RPMI8226 (cell line): ENCODE data around the gene TEDC2.

Source experiments
- DNase-seq: peaks from one replicate; pipeline ENCODE4 v3.0.0-alpha.2; 2015

Gene TEDC2

DNA sequence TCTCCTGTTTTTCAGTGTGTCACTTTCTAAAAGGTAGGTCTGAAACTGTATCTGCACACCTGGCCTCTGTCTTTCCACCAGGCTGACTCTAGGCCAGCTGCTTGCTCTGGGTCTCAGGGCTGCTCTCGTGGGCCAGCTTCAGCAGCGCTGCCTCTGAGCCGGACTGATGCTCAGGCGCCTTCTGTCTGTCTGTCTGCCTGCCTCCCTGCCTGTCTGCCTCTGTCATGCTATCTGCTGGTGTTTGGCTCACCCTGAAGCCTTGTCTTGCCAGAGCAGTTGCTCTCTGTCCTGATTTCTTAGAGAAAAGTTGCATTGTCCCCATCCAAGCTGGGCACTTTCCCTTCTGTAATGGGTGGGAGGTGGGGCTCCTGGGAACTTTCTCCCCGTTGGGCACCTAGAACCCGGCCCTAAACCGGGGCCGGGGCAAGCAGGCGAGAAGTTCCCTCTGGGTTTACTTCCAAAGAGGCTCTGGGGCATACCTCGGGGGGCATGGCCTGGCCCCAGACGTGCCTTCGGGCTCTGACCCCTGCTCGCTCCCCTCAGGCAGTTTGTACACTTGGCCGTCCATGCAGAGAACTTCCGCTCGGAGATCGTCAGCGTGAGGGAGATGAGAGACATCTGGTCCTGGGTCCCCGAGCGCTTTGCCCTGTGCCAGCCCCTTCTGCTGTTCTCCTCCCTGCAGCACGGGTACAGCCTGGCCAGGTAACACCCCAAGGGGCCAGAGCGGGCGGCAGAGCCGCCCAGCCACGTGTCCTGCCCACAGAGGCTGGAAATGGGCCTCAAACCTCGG is 38.0 kb downstream of the TEDC2 start:
- DNase-seq = no peak

DNA sequence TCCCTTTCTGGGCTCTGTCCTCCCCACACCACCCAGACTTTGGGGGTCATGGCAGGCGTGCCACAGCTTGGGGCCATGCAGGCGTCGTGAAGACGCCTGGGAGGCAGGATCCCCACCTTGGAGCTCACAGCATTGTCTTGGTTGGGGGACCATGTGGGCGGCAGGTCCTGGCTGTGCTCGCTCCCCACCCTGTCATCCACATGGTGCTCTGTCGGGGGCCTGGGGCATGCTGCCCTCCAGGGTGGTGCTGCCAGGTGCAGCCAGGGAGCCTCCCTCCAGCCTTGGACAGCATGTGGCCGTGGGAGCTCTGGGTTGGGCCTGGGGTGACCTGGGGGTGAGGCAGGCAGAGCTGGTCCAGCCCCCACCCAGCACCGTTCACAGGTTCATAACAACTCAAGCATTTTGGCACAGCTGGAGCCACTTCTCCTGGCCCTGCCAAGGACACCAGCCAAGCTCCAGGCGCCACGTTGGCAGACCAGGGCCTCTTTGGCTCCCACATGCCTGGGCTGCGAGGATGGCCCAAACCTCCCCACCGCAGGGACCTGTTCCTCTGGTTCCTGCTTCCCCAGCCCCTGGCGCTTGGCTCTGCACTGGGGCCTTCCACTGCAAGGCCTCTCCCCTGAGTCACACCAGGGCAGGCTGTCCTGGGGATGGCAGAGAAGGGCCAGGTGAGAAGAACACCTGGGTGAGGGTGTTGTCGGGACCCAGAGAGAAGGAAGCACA is 38.8 kb downstream of the TEDC2 start:
- no peak for DNase-seq

DNA sequence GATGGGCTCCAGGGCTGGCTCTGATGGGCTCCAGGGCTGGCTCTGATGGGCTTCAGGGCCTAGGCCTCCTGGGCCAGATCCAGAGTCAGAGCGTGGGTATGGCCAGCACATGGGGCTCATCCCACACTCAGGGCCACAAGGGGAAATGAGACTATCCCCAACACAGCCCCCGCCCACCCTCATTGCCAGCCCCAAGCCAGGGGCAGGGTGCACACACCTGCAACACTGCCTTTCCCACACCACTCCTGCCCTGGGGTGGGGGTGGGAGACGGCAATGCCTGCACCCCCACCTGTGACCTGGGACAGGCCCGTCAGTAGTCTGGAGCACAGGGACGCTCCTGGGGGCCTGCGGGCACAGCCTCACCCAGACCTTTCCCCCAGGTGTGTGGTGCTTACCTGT is 39.5 kb downstream of the TEDC2 start:
- no peak for DNase-seq

DNA sequence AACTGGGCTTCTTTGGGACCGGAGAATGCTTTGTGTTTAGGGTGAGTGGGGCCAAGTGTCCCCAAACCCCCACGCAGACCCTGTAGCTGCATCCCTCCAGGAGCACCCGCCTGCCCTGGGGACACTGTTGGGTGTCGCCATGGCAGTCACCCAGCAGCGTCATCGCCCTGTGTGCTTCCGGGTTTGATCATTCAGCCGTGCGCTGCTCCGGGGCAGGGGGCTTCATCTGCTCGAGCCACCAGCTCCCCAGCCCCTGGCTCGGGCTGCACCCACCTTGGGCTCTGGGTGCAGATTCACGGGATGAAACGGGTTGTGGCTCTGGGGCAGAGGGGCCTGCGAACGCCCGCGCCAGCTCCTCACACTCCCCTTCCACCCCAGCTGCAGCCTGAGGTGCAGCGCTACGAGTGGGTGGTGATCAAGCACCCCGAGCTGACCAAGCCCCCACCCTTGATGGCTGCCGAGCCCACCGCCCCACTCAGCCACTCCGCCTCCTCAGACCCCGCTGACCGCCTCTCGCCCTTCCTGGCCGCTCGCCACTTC is 40.1 kb downstream of the TEDC2 start:
- DNase-seq = no peak

DNA sequence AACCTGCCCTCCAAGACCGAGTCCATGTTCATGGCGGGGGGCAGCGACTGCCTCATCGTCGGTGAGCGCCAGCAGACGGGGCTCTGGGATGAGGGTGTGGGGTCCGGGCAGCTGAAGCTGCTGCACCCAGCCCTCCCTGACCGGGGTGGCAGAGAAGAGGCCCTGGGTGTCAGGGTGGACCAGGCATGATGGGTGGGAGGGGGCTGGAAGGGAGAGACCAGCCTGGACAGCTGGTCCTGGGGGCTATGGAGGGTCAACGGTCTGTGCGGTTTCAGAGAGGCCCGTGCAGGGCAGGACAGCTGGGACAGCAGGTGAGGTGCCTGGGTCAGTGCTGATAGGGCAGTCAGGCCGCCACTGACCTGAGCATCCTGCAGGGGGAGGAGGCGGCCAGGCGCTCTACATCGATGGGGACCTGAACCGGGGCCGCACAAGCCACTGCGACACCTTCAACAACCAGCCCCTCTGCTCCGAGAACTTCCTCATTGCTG is 40.6 kb downstream of the TEDC2 start:
- DNase-seq = no peak

DNA sequence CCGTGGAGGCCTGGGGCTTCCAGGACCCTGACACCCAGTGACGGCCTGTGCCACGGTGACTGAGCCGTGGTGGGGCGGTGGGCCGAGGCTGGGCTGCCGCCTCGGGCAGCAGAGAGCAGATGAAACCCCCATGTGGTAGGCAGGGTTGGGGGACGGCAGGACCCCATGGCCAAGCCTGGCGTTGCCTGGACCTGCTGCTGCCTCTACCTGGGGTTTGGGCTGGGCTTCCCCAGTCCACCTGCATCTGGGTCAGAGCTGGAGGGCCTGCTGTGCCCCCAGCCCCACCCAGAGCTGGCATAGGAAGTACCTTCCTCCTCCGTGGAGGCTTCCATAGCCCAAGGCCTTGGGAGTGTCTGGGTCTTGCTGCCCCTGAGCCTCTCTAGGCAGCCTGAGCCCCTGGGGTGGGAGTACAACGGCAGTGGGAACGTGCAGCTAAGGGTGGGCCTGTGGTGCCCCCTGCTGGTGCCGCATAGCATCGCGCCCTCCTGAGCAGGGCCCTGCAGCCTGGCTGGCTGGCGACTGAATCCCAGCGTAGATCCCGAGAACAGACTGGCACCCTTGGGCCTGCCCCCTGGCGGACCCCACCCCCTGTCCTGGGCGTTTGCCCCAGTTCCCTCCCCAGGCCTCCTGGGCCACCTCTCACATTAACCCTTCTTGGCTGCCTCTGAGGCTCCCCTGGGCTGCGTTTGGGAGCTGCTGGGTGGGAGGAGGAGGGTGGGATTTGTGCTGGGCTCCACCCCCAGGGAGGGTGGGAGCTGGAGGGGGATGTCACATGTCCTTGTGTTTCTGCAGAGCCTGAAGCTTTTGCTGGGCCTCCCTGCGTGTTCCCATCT is 41.2 kb downstream of the TEDC2 start:
- peak; percentile 76 for DNase-seq

DNA sequence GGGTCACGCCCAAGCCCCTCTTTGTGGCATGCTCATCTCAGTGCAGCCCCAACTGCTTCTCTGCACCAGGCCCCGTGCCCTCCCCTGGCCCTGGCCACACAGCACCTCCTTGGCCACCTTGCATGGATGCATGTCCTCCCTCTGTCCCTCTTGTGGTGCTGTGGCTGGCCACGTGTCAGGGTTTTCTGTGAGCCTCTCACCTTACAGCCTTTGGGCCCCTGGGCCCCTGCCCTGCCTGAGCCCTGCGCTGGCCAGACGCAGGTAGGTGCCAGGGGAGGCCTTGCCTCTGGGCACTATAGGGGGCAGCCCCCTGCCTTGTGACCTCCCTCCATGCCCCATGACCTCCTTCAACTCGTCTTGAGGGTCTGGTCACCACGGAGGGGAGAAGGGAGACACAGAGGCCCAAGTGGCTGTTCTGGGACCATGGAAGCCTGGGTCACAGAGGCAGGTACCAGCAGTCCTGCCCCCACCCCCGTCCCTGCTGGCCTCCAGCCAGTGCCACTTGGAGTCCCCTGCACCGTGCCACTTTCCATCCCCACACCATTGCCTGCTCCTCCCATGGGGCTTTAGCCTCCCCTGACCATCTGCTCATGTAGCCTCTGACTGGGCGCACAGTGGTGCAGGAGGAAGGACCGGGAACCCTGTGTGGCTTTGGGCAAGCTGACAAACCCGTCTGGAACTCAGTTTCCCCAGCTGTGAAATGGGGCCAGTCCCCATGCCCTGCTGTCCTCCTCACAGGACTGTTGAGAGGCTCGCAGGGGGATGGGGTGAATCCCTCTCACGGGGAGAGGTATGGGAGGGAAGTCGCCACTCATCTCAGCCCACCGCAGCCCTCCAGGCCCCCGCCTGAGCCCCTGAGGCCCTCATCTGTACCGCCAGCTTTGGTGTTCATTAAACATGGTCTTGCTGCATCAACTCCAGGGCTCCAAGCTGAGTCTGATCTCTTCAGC is 42.3 kb downstream of the TEDC2 start:
- no peak for DNase-seq

DNA sequence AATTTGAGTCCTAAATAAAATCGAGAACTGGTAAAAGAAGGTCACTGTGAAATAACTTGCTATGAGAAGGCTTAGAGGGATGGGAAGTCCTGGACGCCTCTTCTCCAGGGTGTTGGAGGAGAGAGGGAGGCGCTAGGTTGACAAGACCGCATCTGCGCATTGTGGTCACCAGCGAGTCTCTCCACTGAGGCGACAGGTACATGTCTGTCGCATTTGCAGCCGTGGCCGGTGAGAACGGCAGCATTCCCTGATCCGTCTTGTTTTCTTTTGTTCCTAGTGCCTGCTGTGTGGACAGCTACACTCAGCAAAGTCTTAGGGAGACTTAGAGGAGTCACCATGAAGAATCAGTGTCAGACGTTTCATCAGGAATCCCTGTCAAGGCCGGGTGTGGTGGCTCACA is 45.8 kb downstream of the TEDC2 start:
- no peak for DNase-seq

DNA sequence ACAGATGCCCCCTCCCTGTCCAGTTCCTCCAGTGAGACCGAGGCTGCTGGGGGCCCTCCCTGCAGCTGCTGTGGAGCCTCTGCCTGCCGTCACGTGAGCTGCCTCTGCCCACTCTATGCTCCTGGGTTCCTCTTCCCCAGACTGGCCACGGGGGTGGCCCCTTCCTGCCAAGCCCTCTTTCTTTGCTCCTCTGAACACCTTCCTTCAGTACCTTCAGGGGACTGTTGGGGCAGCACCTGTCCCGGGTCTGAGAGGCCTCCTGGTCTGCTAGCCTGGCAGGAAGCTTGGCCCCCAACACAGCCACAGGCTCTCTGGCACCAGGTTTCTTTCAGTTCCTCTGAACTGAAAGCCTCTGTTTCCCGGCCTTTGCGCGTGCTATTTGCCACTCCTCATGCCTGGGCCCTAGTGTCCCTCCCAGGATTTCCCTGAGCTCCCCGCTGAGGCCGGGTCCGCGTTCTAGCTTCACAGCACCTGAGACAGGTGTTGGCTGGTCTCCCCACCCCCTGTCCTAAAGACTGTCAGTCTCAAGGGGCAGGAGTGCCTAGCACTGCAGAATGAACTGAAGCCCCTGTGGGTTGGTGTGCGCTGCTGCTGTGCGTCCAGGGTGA is 47.2 kb downstream of the TEDC2 start:
- DNase-seq = peak; percentile 90

DNA sequence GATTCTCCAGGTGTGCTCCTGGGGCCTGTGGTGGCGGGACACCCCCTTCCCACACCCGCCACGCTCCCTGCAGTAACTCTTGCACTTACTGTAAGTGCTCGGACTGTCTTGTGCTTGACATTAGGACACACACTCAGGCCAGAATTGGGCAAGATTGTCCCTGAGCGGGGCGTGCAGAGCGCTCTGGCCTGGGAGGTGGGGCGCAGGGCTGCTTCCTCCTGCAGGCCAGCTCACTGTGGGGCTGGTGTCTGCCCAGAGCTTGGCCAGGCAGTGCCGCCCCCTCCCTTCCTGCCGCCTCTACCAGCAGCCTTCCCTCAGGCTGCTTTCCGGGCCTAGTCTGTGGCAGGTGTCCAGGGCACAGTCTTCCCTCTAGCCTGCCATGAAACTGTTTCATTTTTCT is 47.8 kb downstream of the TEDC2 start:
- DNase-seq = no peak

DNA sequence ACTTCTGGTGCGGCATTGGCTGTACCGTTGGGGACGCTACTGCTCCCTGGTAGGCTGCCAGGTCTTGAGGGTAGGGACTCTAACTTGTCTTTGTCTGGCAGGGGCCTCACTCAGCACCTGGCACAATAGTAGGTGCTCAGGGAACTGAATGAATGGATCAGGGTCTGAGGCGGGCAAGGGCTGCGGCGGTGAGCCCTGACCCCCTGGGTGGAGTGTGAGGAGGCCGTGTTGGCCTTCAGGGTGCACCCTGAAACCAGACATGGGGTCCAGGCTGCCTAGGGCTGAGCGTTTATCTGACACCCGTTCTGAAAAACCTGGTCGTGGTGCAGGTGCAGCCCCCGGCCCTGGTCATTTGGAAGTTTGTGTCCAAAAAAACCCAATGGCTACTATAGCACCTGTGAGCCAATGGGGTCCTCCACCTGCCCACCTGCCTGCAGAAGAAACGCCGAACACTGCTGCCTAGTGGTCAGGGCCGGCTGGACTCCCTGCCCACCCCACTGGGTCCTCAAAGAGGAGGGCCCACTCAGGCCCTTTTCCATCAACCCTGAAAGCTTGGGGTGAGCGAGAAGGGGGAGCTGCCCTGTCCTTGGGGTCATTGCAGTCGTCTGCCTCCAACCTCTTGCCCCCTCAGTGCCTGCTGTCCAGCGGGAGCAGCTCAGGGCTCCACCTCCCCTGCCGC is 49.0 kb downstream of the TEDC2 start:
- DNase-seq = no peak

DNA sequence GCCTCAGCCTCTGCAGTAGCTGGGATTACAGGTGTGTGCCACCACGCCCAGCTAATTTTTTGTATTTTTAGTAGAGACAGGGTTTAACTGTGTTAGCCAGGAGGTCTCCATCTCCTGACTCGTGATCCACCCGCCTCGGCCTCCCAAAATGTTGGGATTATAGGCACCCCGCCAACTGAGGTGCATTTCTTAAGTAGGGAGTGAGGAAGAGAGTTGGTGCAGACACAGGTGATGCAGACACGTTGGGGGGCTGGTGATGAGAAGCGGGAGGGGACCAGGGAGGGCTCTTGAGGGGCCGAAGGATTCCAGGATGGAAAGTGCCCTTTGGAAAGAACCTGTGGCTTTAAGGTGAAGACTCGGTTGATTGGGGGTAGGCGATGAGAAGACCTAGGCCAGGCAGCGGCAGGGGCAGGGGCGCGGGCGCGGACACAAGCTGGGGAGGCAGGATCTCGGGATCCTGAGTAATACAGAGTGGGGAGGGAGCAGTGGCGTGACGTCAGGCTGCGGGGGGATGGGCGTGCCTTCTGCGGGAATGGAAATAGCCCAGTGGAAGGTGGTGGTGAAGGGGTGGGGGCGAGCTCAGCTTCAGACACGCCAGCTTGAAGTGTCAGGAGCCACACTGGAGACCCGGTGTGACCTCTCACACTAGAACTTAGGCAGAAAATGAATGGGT is 51.4 kb downstream of the TEDC2 start:
- no peak for DNase-seq

DNA sequence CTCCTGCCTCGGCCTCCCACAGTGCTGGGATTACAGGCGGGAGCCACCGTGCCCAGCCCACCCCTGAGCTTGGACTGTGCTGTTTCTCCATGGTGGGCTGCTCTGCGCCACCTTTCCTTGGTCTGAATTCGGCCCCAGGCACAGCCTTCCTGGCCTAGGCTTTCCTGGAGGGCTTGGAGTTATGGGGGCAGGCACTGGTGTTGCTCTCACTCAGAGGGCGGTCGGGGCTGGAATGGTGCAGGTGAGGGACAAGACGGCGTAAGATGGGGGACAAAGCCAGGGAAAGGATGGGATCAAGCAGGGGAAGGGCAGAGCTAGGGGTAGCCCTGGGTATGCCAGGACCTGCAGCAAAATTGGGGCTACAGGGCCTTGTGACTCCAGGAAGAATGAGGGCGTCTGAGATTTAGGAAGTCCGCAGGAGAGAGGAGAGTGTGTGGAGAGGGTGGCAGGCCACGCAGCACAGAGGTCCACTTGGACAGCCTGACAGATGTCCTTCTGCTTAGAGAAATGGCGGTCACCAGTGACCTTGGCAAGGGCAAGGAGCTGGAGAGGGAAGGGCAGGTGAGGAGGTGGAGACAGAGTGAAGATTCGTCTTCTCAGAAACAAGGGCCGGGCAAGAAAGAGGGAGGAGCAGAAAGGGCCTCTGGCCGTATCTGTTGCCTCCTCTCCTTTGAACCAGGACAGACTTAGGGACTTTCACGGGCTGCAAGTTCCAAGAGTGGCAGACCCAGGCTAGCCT is 52.3 kb downstream of the TEDC2 start:
- no peak for DNase-seq

DNA sequence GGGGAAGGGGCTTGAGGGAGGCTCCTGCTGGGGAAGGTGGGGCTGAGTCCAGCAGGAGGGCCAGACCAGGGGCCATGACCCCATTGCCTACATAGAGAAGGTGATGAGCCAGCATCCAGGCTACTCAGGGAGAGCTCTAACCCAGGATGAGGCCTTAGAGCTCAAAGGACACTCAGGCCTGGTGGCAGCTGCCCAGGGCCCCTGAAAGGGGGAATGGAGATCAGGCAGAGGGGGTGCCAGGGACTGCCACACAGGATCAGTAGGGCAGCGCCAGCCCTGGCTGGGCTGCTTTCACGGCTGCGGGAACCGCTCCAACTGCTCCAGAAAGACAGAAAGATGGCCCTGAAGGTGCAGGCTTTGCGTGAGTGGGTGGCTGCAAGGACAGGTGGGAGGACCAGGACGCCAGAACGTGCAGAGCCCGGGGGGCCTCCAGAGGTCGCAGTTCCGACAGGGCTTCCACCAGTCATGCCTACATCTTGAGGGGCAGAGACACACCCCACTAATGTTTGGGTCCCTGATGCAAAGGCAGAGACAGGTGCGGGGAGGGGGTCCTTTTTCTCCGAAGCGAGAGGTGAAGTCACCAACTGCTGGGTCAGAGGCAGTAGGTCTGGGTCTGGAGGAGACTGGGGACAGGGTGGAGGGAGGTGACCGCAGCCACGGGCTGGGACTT is 53.0 kb downstream of the TEDC2 start:
- DNase-seq = peak; percentile 42

DNA sequence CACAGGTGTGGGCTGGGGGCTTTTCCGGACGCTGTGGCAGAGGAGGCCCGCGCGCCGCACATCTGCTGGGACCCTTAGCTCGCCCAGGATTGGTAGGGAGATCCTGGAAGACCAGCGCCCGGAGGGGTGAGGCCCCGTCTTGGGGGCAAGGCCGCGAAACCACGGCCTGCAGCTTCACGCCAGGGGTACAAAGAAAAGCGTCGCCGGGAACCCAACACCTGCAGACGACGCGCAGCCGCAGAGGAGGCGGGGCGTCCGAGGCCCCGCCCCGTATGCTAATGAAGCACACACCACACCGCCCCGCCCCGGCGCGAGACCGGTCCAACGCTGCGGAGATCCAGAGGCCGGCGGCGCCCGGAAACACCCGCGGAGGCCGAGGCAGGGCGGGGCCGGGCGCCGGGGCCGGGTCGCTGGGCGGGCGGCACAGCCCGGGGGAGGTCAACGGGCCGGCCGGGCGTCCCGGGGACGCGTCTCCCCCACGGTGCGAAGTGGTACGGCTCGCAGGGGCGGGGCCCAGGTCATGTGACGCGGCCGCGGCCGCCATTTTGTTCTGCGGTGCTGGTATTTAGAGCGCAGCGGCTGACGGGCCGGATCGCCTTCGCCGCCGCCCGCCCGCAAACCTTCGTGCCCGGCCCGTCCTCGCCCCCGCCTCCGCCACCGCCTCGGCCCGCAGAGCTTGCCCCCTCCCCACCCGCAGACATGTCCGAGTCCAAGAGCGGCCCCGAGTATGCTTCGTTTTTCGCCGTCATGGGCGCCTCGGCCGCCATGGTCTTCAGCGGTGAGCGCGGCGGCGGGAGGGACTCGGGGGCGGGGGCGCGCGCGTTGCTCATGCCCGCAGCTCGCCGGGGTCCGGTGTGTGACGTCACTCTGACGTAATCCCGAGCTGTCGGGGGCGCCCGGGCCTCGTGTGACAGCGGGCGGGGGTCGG is 53.8 kb downstream of the TEDC2 start, which contains the start of gene ATP6V0C:
Gene ATP6V0C (plus strand): TSS at position 548 of the 928 bp plus-strand sequence. CDS start 152 bp downstream, at position 700.
- DNase-seq = peak; percentile 99
